ENCODE results near the gene PATE4. TPM values are rescaled to one million over a fixed set of nuclear protein-coding genes. Genes with fewer than 3 reads are reported as not detected.

The PATE4 gene
- total RNA-seq, 1 donor, result not detected

DNA sequence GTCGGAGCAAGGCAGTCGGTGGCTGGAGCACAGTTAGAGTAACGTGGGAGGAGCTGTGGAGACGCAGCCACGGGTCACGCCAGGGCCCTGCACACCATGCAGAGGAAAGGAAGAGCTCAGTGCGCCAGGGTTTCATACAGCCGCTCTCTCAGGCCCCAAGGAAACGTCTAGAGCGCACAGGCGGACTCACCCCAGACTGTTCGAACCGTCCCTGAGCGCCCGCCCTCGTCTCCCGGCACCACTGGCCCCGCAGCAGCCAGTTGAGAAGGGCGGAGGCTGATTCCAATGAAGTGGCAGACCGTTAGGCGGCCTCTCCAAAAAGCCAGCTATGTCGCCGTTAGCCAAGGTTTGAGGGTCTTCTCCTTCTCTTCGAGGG, 53.9 kb downstream of the PATE4 start:
- peak in 2 of 3 donors; percentile 22 to 33 for DNase-seq (ENCODE audit: low read depth in 2 of 3, low spot score in 2 of 3)

DNA sequence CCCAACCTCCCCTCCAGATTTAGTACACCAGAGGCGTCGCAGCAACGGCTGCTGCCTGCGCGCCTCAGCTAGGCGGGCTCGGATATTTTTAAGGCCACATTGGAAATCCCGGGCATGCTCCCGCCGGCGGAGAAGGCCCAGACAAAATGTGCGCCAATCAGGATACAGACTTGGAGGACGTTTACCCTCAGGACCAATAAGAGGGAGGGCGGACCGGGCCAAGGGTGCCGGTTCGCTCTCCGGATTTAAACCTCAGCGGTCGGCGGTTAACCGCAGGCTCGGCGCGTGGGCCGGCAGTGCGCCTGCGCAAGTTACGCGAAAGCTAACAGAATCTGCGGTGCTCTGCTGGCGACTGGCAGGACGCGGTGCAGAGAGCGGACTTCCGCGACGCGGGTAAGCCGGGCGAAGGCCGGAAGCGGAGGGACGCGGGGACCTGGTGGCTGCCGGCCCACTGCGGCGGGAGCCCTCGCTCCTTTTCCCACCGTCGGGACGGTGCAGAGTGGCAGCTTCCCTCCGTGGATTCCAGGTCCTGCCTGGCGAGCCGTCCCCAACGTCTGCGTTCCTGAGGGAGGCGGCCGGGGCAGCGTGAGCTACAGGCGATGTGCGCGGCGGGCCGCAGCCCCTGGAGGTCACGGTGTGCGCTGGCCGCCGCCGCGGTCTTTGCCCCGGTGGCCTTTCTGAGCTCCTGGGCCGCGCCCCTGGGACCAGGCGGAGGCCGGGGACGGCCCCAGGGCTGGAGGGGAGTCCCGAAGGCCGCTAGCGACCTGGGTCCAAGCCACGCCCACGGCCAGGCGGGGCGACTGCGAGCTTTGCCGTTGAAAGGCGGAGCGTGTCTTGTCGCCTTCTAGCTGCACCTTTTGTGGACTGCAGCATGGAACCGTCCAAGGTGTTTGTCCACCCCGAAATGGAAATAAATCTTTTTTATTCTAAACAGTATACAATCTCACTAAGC, 54.5 kb downstream of the PATE4 start, which contains the start of gene HYLS1:
HYLS1 (plus strand) TSS at position 296 of the 952 bp plus-strand sequence. CDS start 11,701 bp downstream, outside the sequence.
- DNase-seq (ENCODE audit: low read depth in 2 of 3, low spot score in 2 of 3), result peak; percentile 95 to 97 (median 96)

Other genes with a start within 250 kb of the PATE4 start
- gene STT3A, start 240.5 kb upstream of the PATE4 start, total RNA-seq, result 125 TPM
- gene CHEK1, start 208.2 kb upstream of the PATE4 start, total RNA-seq, result 9.4 TPM
- not detected for gene ACRV1, start 152.5 kb upstream of the PATE4 start, total RNA-seq
- gene PATE1, start 87.0 kb upstream of the PATE4 start, total RNA-seq, result not detected
- not detected for gene PATE2, start 54.5 kb upstream of the PATE4 start, total RNA-seq
- not detected for gene PATE3, start 45.2 kb upstream of the PATE4 start, total RNA-seq
- gene HYLS1, start 54.4 kb downstream of the PATE4 start, total RNA-seq, result 1.1 TPM
- 5.1 TPM for gene PUS3, start 69.9 kb downstream of the PATE4 start, total RNA-seq
- 0.54 TPM for gene DDX25, start 71.2 kb downstream of the PATE4 start, total RNA-seq
- gene VSIG10L2, start 112.7 kb downstream of the PATE4 start, total RNA-seq, result not detected
- gene CDON, start 229.6 kb downstream of the PATE4 start, total RNA-seq, result 0.27 TPM

All from hematopoietic multipotent progenitor cell (in vitro differentiated cells).